ENCODE measurements around the gene MYLIP. TPM values are rescaled to one million over a fixed set of nuclear protein-coding genes. Genes with fewer than 3 reads are reported as not detected.
"Not testable (repeated sequence)": the region's sequence is repeated elsewhere in the genome, so short reads cannot be mapped to it uniquely, and the experiment has no call there.

Gene MYLIP
- total RNA-seq, 4 donors from 2014 or later, result 20.1 to 46.2 (median 24.7) TPM

GRCh38 chr6:16171400-16171799 is 42.5 kb downstream of the MYLIP start:
- no peaks in the 10 kb centered on the region for H3K9me3 ChIP-seq
- no peaks in the 10 kb centered on the region for H3K36me3 ChIP-seq
- H3K4me1 ChIP-seq, result no peaks in the 10 kb centered on the region
- H3K27me3 ChIP-seq, result no peaks in the 10 kb centered on the region
- no peak overlapping the region for H3K27ac ChIP-seq
- no peak for DNase-seq
- no peak overlapping the region for H3K4me3 ChIP-seq
- no peak for TF ChIP-seq CTCF (IDR thresholded peaks at IDR 0.05)
- no peak for TF ChIP-seq POLR2A (IDR thresholded peaks at IDR 0.05)

DNA sequence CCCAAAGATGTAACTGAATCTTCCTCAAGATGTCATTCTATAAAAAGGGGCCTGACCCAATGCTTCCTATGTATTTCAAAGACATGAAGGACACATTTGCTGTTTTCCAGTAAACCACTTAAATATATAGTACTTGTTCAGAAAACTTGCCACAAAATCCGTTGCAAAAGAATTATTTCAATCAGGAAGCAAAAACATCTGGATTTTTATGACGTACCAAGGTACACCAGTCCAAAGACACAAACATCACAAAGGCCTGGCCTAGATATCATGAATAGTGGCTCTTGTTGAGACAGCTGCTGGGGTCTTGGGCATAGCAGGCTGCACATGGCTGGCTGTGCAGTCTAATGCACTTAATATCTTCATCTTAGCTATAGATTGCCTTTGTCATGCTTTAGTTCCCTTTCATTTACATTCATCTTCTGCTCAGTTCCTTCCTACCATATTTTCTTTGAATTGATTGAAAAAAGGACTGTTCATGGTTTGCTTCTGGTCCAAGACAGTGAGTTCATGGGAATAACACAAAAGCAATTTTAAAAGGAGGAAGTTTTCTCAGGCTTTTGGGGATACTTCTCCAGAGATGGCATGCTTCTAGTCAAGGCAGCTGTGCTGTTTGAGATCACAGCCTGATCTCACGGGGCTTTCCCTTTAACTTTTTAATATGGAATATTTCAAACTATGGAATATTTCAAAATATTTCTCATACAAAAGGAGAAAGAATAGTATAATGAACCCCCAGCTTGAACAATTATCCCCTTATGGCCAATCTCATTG is 44.5 kb downstream of the MYLIP start:
- TF ChIP-seq CTCF (IDR thresholded peaks at IDR 0.05), result no peak
- no peak for TF ChIP-seq POLR2A (IDR thresholded peaks at IDR 0.05)
- no peak overlapping the region for H3K27ac ChIP-seq
- H3K36me3 ChIP-seq, result no peaks in the 10 kb centered on the region
- no peaks in the 10 kb centered on the region for H3K4me1 ChIP-seq
- H3K4me3 ChIP-seq, result no peak overlapping the region
- H3K27me3 ChIP-seq, result no peaks in the 10 kb centered on the region
- no peaks in the 10 kb centered on the region for H3K9me3 ChIP-seq
- no peak for DNase-seq

- H3K27me3 ChIP-seq, result no peaks in the 10 kb centered on the region
- H3K4me1 ChIP-seq, result no peaks in the 10 kb centered on the region
- no peaks in the 10 kb centered on the region for H3K9me3 ChIP-seq
- H3K36me3 ChIP-seq, result no peaks in the 10 kb centered on the region
- DNase-seq, result no peak
- no peak overlapping the region for H3K4me3 ChIP-seq
- H3K27ac ChIP-seq, result no peak overlapping the region
- TF ChIP-seq POLR2A (IDR thresholded peaks at IDR 0.05) (no peak), CTCF (IDR thresholded peaks at IDR 0.05) (no peak)
Measured at GRCh38 chr6:16174416-16175078, 45.7 kb downstream of the MYLIP start.

DNA sequence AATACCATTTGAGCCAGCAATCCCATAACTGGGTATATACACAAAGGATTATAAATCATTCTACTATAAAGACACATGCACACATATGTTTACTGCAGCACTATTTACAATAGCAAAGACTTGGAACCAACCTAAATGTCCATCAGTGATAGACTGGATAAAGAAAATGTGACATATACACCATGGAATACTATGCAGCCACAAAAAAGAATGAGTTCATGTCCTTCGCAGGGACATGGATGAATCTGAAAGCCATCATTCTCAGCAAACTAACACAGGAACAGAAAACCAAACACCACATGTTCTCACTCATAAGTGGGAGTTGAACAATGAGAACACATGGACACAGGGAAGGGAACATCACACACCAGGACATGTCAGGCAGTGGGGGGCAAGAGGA is 47.7 kb downstream of the MYLIP start:
- H3K4me3 ChIP-seq, H3K27ac ChIP-seq, H3K9me3 ChIP-seq, H3K4me1 ChIP-seq, DNase-seq, H3K27me3 ChIP-seq, H3K36me3 ChIP-seq: not testable (repeated sequence)

DNA sequence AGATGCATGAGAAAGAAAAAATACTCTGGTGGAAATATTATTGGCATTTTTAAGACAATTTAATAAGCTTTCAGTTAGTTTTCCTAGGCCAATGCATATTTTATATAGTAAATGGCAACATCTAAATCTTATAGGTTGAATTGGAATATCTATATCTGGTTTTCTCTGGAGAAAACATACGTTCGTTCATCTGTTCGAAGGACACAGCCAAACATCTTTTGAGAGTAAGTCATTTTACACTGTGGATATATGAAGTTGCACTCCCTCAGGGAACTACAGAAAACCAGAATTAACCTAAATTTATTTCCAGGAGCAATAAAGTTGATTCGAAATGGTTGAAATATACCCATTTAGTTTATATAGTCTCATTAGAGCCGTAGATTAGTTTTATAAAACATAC is 49.0 kb downstream of the MYLIP start:
- Histone ChIP-seq H3K4me3 (no peak overlapping the region), H3K4me1 (no peaks in the 10 kb centered on the region), H3K9me3 (peaks cover 0 to 8% (median 0%) of the 10 kb centered on the region in 4 donors), H3K36me3 (no peaks in the 10 kb centered on the region), H3K27ac (peak overlapping the region in 1 of 4 donors; percentile 15), H3K27me3 (no peaks in the 10 kb centered on the region)
- TF ChIP-seq POLR2A (IDR thresholded peaks at IDR 0.05) (no peak), CTCF (IDR thresholded peaks at IDR 0.05) (no peak)
- no peak for DNase-seq

GRCh38 chr6:16178351-16178750 is 49.5 kb downstream of the MYLIP start:
- Histone ChIP-seq H3K27ac (peak overlapping the region in 1 of 4 donors; percentile 15), H3K4me3 (no peak overlapping the region), H3K27me3 (no peaks in the 10 kb centered on the region), H3K4me1 (peaks cover 0 to under 1% (median 0%) of the 10 kb centered on the region in 4 donors), H3K36me3 (no peaks in the 10 kb centered on the region), H3K9me3 (peaks cover 0 to 8% (median 0%) of the 10 kb centered on the region in 4 donors)
- TF ChIP-seq POLR2A (IDR thresholded peaks at IDR 0.05), result no peak
- TF ChIP-seq CTCF (IDR thresholded peaks at IDR 0.05), result no peak
- DNase-seq, result no peak

Measured in Peyer's patch (tissue), 4 donors.